IgD-negative memory B cell (primary cell): Measurements from ENCODE around the gene CDH13. TPM values are rescaled to one million over a fixed set of nuclear protein-coding genes. Genes with fewer than 3 reads are reported as not detected.

ENCODE experiments used
- H3K27ac Mint-ChIP-seq, 3 donors: one replicate each; pipeline ENCODE4 v1.8.0; 2020 to 2022; ENCODE audit warnings: mild to moderate bottlenecking in 3 of 3, mixed read lengths in 3 of 3, moderate library complexity in 1 of 3
- H3K27me3 Mint-ChIP-seq: one replicate; pipeline ENCODE4 v1.8.0; 2021; ENCODE audit warnings: mixed read lengths
- H3K36me3 Mint-ChIP-seq: one replicate; pipeline ENCODE4 v1.8.0; 2020; ENCODE audit warnings: mild to moderate bottlenecking, mixed read lengths
- H3K4me1 Mint-ChIP-seq, 3 donors: one replicate each; pipeline ENCODE4 v1.8.0; 2020 to 2022; ENCODE audit warnings: mixed read lengths in 3 of 3, mild to moderate bottlenecking in 1 of 3
- H3K4me3 Mint-ChIP-seq, 4 donors: one replicate each; pipeline ENCODE4 v1.8.0; 2020 to 2022; ENCODE audit warnings: mild to moderate bottlenecking in 4 of 4, mixed read lengths in 4 of 4, moderate library complexity in 3 of 4
- H3K9me3 Mint-ChIP-seq, 3 donors: one replicate each; pipeline ENCODE4 v1.8.0; 2020 to 2021; ENCODE audit warnings: mixed read lengths in 3 of 3, mild to moderate bottlenecking in 1 of 3
- polyA plus RNA-seq: library from polyadenylated mRNA; unstranded; fragments of 300-500 nt; fragmentation: Illumina TruSeq; gene quantifications from one replicate; pipeline ENCODE4 v1.2.3, GENCODE V29; 2021

The CDH13 gene
- polyA plus RNA-seq, 1 donor from 2014 or later = 0.23 TPM

- Mint-ChIP-seq H3K36me3 (no peaks in the 10 kb centered on the region), H3K9me3 (peaks cover 0 to 3% (median 0%) of the 10 kb centered on the region in 3 donors), H3K4me3 (no peak overlapping the region), H3K27me3 (peaks cover 19% of the 10 kb centered on the region), H3K27ac (no peak overlapping the region), H3K4me1 (no peaks in the 10 kb centered on the region)
These were observed 605.0 kb downstream of the CDH13 start for GRCh38 chr16:83231729-83232128.

- Mint-ChIP-seq H3K27ac (no peak overlapping the region), H3K27me3 (peaks cover 10% of the 10 kb centered on the region), H3K9me3 (peaks cover 0 to 4% (median 0%) of the 10 kb centered on the region in 3 donors), H3K4me1 (no peaks in the 10 kb centered on the region), H3K36me3 (no peaks in the 10 kb centered on the region), H3K4me3 (no peak overlapping the region)
These were observed 606.4 kb downstream of the CDH13 start for GRCh38 chr16:83233153-83233552.

GRCh38 chr16:83238949-83239691, 612.4 kb downstream of the CDH13 start:
- Mint-ChIP-seq H3K36me3 (no peaks in the 10 kb centered on the region), H3K4me1 (no peaks in the 10 kb centered on the region), H3K27me3 (no peaks in the 10 kb centered on the region), H3K9me3 (peaks cover 0 to 4% (median 0%) of the 10 kb centered on the region in 3 donors), H3K4me3 (no peak overlapping the region), H3K27ac (no peak overlapping the region)

- Mint-ChIP-seq H3K9me3 (no peaks in the 10 kb centered on the region), H3K36me3 (no peaks in the 10 kb centered on the region), H3K27ac (no peak overlapping the region), H3K4me1 (no peaks in the 10 kb centered on the region), H3K4me3 (no peak overlapping the region), H3K27me3 (peaks cover 3% of the 10 kb centered on the region)
These were observed 617.3 kb downstream of the CDH13 start for GRCh38 chr16:83244057-83244456.

GRCh38 chr16:83245061-83245460, 618.3 kb downstream of the CDH13 start:
- peaks cover 3% of the 10 kb centered on the region for H3K27me3 Mint-ChIP-seq
- no peak overlapping the region for H3K4me3 Mint-ChIP-seq
- no peak overlapping the region for H3K27ac Mint-ChIP-seq
- H3K4me1 Mint-ChIP-seq = no peaks in the 10 kb centered on the region
- H3K9me3 Mint-ChIP-seq = no peaks in the 10 kb centered on the region
- H3K36me3 Mint-ChIP-seq = no peaks in the 10 kb centered on the region

- H3K4me3 Mint-ChIP-seq = peak overlapping the region in 1 of 4 donors; percentile 36
- no peaks in the 10 kb centered on the region for H3K9me3 Mint-ChIP-seq
- H3K36me3 Mint-ChIP-seq = no peaks in the 10 kb centered on the region
- no peaks in the 10 kb centered on the region for H3K4me1 Mint-ChIP-seq
- H3K27ac Mint-ChIP-seq = no peak overlapping the region
- peaks cover 3% of the 10 kb centered on the region for H3K27me3 Mint-ChIP-seq
These were observed 621.1 kb downstream of the CDH13 start for GRCh38 chr16:83247767-83248372.

GRCh38 chr16:83248735-83249463, 622.1 kb downstream of the CDH13 start:
- Mint-ChIP-seq H3K27me3 (peaks cover 3% of the 10 kb centered on the region), H3K9me3 (no peaks in the 10 kb centered on the region), H3K36me3 (no peaks in the 10 kb centered on the region), H3K4me3 (no peak overlapping the region), H3K4me1 (no peaks in the 10 kb centered on the region), H3K27ac (no peak overlapping the region)

GRCh38 chr16:83253521-83253920, 626.8 kb downstream of the CDH13 start:
- Mint-ChIP-seq H3K9me3 (no peaks in the 10 kb centered on the region), H3K4me3 (no peak overlapping the region), H3K36me3 (no peaks in the 10 kb centered on the region), H3K27me3 (no peaks in the 10 kb centered on the region), H3K27ac (no peak overlapping the region), H3K4me1 (no peaks in the 10 kb centered on the region)

- H3K9me3 Mint-ChIP-seq = no peaks in the 10 kb centered on the region
- no peak overlapping the region for H3K4me3 Mint-ChIP-seq
- no peaks in the 10 kb centered on the region for H3K36me3 Mint-ChIP-seq
- no peak overlapping the region for H3K27ac Mint-ChIP-seq
- no peaks in the 10 kb centered on the region for H3K4me1 Mint-ChIP-seq
- peaks cover 8% of the 10 kb centered on the region for H3K27me3 Mint-ChIP-seq
These were observed 631.7 kb downstream of the CDH13 start for GRCh38 chr16:83258366-83258928.

- Mint-ChIP-seq H3K36me3 (no peaks in the 10 kb centered on the region), H3K9me3 (no peaks in the 10 kb centered on the region), H3K27me3 (peaks cover 5% of the 10 kb centered on the region), H3K4me1 (no peaks in the 10 kb centered on the region), H3K4me3 (no peak overlapping the region), H3K27ac (peak overlapping the region in 2 of 3 donors; percentile 25 to 88)
These were observed 640.2 kb downstream of the CDH13 start for GRCh38 chr16:83266848-83267553.

GRCh38 chr16:83268169-83268568, 641.4 kb downstream of the CDH13 start:
- Mint-ChIP-seq H3K27me3 (peaks cover 2% of the 10 kb centered on the region), H3K9me3 (no peaks in the 10 kb centered on the region), H3K4me3 (no peak overlapping the region), H3K4me1 (no peaks in the 10 kb centered on the region), H3K27ac (no peak overlapping the region), H3K36me3 (no peaks in the 10 kb centered on the region)

GRCh38 chr16:83269048-83269447, 642.3 kb downstream of the CDH13 start:
- Mint-ChIP-seq H3K4me3 (no peak overlapping the region), H3K27ac (no peak overlapping the region), H3K4me1 (no peaks in the 10 kb centered on the region), H3K27me3 (peaks cover 2% of the 10 kb centered on the region), H3K36me3 (no peaks in the 10 kb centered on the region), H3K9me3 (no peaks in the 10 kb centered on the region)

GRCh38 chr16:83269541-83269940, 642.8 kb downstream of the CDH13 start:
- no peaks in the 10 kb centered on the region for H3K9me3 Mint-ChIP-seq
- H3K27ac Mint-ChIP-seq = no peak overlapping the region
- no peaks in the 10 kb centered on the region for H3K4me1 Mint-ChIP-seq
- no peaks in the 10 kb centered on the region for H3K36me3 Mint-ChIP-seq
- peaks cover 2% of the 10 kb centered on the region for H3K27me3 Mint-ChIP-seq
- H3K4me3 Mint-ChIP-seq = no peak overlapping the region

GRCh38 chr16:83270061-83270460, 643.3 kb downstream of the CDH13 start:
- Mint-ChIP-seq H3K4me1 (no peaks in the 10 kb centered on the region), H3K27ac (no peak overlapping the region), H3K27me3 (peaks cover 2% of the 10 kb centered on the region), H3K36me3 (no peaks in the 10 kb centered on the region), H3K9me3 (no peaks in the 10 kb centered on the region), H3K4me3 (no peak overlapping the region)

- Mint-ChIP-seq H3K36me3 (no peaks in the 10 kb centered on the region), H3K27me3 (peaks cover 2% of the 10 kb centered on the region), H3K9me3 (no peaks in the 10 kb centered on the region), H3K4me3 (no peak overlapping the region), H3K27ac (no peak overlapping the region), H3K4me1 (no peaks in the 10 kb centered on the region)
These were observed 643.9 kb downstream of the CDH13 start for GRCh38 chr16:83270640-83271039.
